GM23338 (cell line): Measurements from ENCODE around the gene ETV3. TPM values are rescaled to one million over a fixed set of nuclear protein-coding genes. Genes with fewer than 3 reads are reported as not detected.
A peak's percentile ranks its signal among the peaks of the same experiment; 100 is the strongest.

Source experiments
- ATAC-seq: fragments of 200-7000 bp; cut with Tn5 transposase; 3 replicates; pipeline ENCODE4 v1.9.1; 2020
- DNase-seq: peaks from one replicate; pipeline ENCODE4 v3.0.0-alpha.2; 2015; ENCODE audit warnings: low spot score
- H2AFZ ChIP-seq: fragments of 200-600 bp; sonication (generic); 2 replicates; pipeline ENCODE4 v1.8.0; 2016; ENCODE audit warnings: antibody characterized with exemption, mild to moderate bottlenecking, moderate library complexity
- H3F3A ChIP-seq: fragments of 200-600 bp; sonication (generic); replicated peaks from 2 replicates; pipeline ENCODE4 v1.8.0; 2017; ENCODE audit warnings: antibody characterized with exemption, mixed run types, low read depth
- H3K27ac ChIP-seq: fragments of 200-600 bp; sonication (generic); 2 replicates; pipeline ENCODE4 v1.6.1; 2016; ENCODE audit warnings: low read depth
- H3K27me3 ChIP-seq: fragments of 200-600 bp; sonication (generic); 2 replicates; pipeline ENCODE4 v1.8.0; 2016; ENCODE audit warnings: mild to moderate bottlenecking, mixed run types, moderate library complexity; ENCODE audit not compliant: insufficient read depth
- H3K36me3 ChIP-seq: fragments of 200-600 bp; sonication (generic); 2 replicates; pipeline ENCODE4 v1.8.0; 2016; ENCODE audit warnings: mild to moderate bottlenecking; ENCODE audit not compliant: insufficient read depth
- H3K4me1 ChIP-seq: fragments of 200-600 bp; sonication (generic); 2 replicates; pipeline ENCODE4 v1.8.0; 2016; ENCODE audit warnings: mild to moderate bottlenecking, moderate library complexity; ENCODE audit not compliant: insufficient read depth
- H3K4me2 ChIP-seq: fragments of 200-600 bp; sonication (generic); 2 replicates; pipeline ENCODE4 v1.7.1; 2017; ENCODE audit warnings: mixed run types
- H3K4me3 ChIP-seq: fragments of 200-600 bp; sonication (generic); 2 replicates; pipeline ENCODE4 v1.6.1; 2016; ENCODE audit warnings: mixed run types
- H3K79me2 ChIP-seq: fragments of 200-600 bp; sonication (generic); replicated peaks from 2 replicates; pipeline ENCODE4 v1.8.0; 2017; ENCODE audit warnings: mild to moderate bottlenecking; ENCODE audit not compliant: insufficient read depth
- H3K9me2 ChIP-seq: fragments of 200-600 bp; sonication (generic); 2 replicates; pipeline ENCODE4 v1.8.0; 2017; ENCODE audit not compliant: insufficient read depth
- H4K20me1 ChIP-seq: fragments of 200-600 bp; sonication (generic); replicated peaks from 2 replicates; pipeline ENCODE4 v1.8.0; 2017; ENCODE audit warnings: mild to moderate bottlenecking; ENCODE audit not compliant: insufficient read depth
- H3K27ac Mint-ChIP-seq: 2 replicates; pipeline ENCODE4 v1.8.0; 2020; ENCODE audit warnings: inconsistent platforms, mild to moderate bottlenecking, moderate library complexity, mixed read lengths
- H3K27me3 Mint-ChIP-seq: 3 replicates; pipeline ENCODE4 v1.8.0; 2022; ENCODE audit warnings: low read depth, mild to moderate bottlenecking, moderate library complexity, mixed read lengths, inconsistent platforms; ENCODE audit not compliant: insufficient read depth, poor library complexity
- H3K36me3 Mint-ChIP-seq: 3 replicates; pipeline ENCODE4 v1.8.0; 2021; ENCODE audit warnings: low read depth, mild to moderate bottlenecking, inconsistent platforms, moderate library complexity, mixed read lengths
- H3K4me1 Mint-ChIP-seq: 3 replicates; pipeline ENCODE4 v1.8.0; 2020; ENCODE audit warnings: mild to moderate bottlenecking, inconsistent platforms, mixed read lengths
- H3K4me3 Mint-ChIP-seq: 3 replicates; pipeline ENCODE4 v1.8.0; 2021; ENCODE audit warnings: moderate library complexity, mild to moderate bottlenecking, inconsistent platforms, mixed read lengths
- H3K9me3 Mint-ChIP-seq: 3 replicates; pipeline ENCODE4 v1.8.0; 2020; ENCODE audit warnings: moderate library complexity, mild to moderate bottlenecking, inconsistent platforms, mixed read lengths
- CREB1 ChIP-seq: fragments of 250-450 bp; sonication (Bioruptor Pico); IDR thresholded peaks from 2 replicates; pipeline ENCODE4 v1.5.0; 2020; ENCODE audit warnings: low read depth, mild to moderate bottlenecking, moderate library complexity
- EZH2 ChIP-seq: fragments of 200-600 bp; sonication (generic); IDR thresholded peaks from one replicate; pipeline ENCODE4 v1.8.0; 2017; ENCODE audit warnings: antibody characterized with exemption, mild to moderate bottlenecking, low read depth; ENCODE audit not compliant: unreplicated experiment
- EZH2phosphoT487 ChIP-seq: fragments of 200-600 bp; sonication (generic); IDR thresholded peaks from one replicate; pipeline ENCODE4 v1.8.1; 2018; ENCODE audit warnings: antibody characterized with exemption; ENCODE audit not compliant: unreplicated experiment
- JUNB ChIP-seq: IDR thresholded peaks from one replicate; pipeline ENCODE4 v1.6.1; 2016; ENCODE audit warnings: antibody characterized with exemption; ENCODE audit not compliant: unreplicated experiment
- NANOG ChIP-seq: IDR thresholded peaks from 2 replicates; pipeline ENCODE4 v1.6.1; 2016; ENCODE audit warnings: antibody characterized with exemption, borderline replicate concordance
- POLR2AphosphoS5 ChIP-seq: IDR thresholded peaks from 2 replicates; pipeline ENCODE4 v1.6.1; 2016; ENCODE audit warnings: antibody characterized with exemption, low read depth
- STAT1 ChIP-seq: IDR thresholded peaks from one replicate; pipeline ENCODE4 v1.6.1; 2016; ENCODE audit warnings: antibody characterized with exemption; ENCODE audit not compliant: unreplicated experiment
- ZNF114 ChIP-seq: fragments of 250-450 bp; sonication (Bioruptor Pico); IDR thresholded peaks from 2 replicates; pipeline ENCODE4 v1.5.0; 2020; ENCODE audit warnings: mild to moderate bottlenecking, moderate library complexity
- ZNF331 ChIP-seq: fragments of 250-450 bp; sonication (Bioruptor Pico); IDR thresholded peaks from 2 replicates; pipeline ENCODE4 v1.5.0; 2020; ENCODE audit warnings: low read depth, mild to moderate bottlenecking, moderate library complexity
- polyA plus RNA-seq: library from polyadenylated mRNA; unstranded; fragments of >200 nt; fragmentation: Nextera tagmentation; extraction: Ambion mirVana; gene quantifications from 2 replicates; pipeline ENCODE4 v1.2.1, GENCODE V29; 2016
- total RNA-seq: library from RNA; depleted of rRNA; stranded (reverse); fragments of >200 nt; shearing (Covaris generic); gene quantifications from 2 replicates; pipeline ENCODE4 v1.2.3, GENCODE V29; 2014
- TF ChIP-seq, protein P1 (sequence below): IDR thresholded peaks from one replicate; pipeline ENCODE4 v1.6.1; 2018; ENCODE audit warnings: antibody characterized with exemption; ENCODE audit not compliant: unreplicated experiment
- TF ChIP-seq, protein P2 (sequence below), 2 experiments: fragments of 200-600 bp in 1 of 2; sonication (generic) in 1 of 2; conservative IDR thresholded peaks; 2 replicates each; pipeline versions ENCODE4 v1.5.1 to v1.6.1; 2016 to 2017; ENCODE audit warnings: antibody characterized with exemption in 2 of 2, low read depth in 2 of 2, mild to moderate bottlenecking in 2 of 2, moderate library complexity in 1 of 2
- TF ChIP-seq, protein P3 (sequence below): IDR thresholded peaks from 2 replicates; pipeline ENCODE4 v1.6.1; 2016; ENCODE audit warnings: antibody characterized with exemption
- TF ChIP-seq, protein P4 (sequence below): fragments of 250-450 bp; sonication (Bioruptor Pico); IDR thresholded peaks from 2 replicates; pipeline ENCODE4 v1.5.0; 2020; ENCODE audit warnings: mild to moderate bottlenecking, moderate library complexity

Gene ETV3
- total and polyA plus RNA-seq, 2 experiments from 2014 or later = 8.1 to 19.6 TPM

DNA sequence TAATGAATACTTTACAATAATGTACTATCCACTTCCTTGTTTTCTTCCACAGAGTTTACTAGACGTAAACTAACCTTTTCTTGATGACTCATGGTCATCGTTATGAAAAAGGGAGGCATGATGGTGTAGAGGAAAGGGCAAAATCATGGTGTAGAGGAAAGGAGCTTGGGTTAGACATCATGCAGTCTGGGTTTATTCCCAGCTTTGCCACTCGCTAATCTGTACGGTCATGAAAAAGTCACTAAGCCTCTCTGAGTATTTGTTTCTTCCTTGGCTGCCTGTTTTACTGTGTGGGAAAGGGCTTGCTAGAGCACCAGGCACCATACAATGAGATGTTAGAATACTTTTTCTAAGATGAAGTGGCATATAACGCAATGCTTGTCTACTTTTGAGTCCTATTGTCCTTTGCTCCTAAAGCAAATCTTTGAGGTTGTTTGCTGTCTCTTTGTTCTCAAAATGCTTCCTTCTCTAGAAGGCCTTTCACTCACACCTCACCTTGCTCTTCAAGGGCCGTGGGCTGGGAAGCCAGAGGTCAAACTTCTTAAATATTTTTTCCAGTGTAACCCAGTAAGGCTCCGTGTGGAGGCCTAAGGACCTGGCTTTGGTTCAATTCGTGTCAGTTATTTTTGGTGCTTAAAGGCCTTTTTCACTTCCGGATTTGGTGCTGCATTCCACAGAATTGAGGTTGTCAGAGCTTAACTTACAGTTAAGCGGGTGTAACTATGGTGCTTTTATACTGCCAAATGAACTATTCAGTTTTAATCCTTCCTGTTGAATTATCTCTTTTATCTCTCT is 9.9 kb upstream of the ETV3 start:
- peaks cover 4% of the 10 kb centered on the region; the same call in 1 of the 3 replicates for H3K4me1 Mint-ChIP-seq
- H3K9me2 ChIP-seq = no peaks in the 10 kb centered on the region; the same call in 1 of the 2 replicates
- no peaks in the 10 kb centered on the region for H4K20me1 ChIP-seq
- no peak overlapping the region for H3K4me2 ChIP-seq
- peaks cover 5% of the 10 kb centered on the region for H3K27me3 Mint-ChIP-seq
- no peaks in the 10 kb centered on the region for H3F3A ChIP-seq
- H3K27ac Mint-ChIP-seq = no peak overlapping the region
- no peaks in the 10 kb centered on the region for H3K36me3 ChIP-seq
- no peaks in the 10 kb centered on the region for H3K9me3 Mint-ChIP-seq
- TF ChIP-seq JUNB (no peak), EZH2 (no peak), ZNF331 (CRISPR knock-in tag) (no peak), POLR2AphosphoS5 (no peak), CREB1 (CRISPR knock-in tag) (no peak), EZH2phosphoT487 (no peak), ZNF114 (no peak), NANOG (no peak), STAT1 (no peak)
- TF ChIP-seq, protein P1, sequence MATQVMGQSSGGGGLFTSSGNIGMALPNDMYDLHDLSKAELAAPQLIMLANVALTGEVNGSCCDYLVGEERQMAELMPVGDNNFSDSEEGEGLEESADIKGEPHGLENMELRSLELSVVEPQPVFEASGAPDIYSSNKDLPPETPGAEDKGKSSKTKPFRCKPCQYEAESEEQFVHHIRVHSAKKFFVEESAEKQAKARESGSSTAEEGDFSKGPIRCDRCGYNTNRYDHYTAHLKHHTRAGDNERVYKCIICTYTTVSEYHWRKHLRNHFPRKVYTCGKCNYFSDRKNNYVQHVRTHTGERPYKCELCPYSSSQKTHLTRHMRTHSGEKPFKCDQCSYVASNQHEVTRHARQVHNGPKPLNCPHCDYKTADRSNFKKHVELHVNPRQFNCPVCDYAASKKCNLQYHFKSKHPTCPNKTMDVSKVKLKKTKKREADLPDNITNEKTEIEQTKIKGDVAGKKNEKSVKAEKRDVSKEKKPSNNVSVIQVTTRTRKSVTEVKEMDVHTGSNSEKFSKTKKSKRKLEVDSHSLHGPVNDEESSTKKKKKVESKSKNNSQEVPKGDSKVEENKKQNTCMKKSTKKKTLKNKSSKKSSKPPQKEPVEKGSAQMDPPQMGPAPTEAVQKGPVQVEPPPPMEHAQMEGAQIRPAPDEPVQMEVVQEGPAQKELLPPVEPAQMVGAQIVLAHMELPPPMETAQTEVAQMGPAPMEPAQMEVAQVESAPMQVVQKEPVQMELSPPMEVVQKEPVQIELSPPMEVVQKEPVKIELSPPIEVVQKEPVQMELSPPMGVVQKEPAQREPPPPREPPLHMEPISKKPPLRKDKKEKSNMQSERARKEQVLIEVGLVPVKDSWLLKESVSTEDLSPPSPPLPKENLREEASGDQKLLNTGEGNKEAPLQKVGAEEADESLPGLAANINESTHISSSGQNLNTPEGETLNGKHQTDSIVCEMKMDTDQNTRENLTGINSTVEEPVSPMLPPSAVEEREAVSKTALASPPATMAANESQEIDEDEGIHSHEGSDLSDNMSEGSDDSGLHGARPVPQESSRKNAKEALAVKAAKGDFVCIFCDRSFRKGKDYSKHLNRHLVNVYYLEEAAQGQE = no peak
- TF ChIP-seq, protein P2, sequence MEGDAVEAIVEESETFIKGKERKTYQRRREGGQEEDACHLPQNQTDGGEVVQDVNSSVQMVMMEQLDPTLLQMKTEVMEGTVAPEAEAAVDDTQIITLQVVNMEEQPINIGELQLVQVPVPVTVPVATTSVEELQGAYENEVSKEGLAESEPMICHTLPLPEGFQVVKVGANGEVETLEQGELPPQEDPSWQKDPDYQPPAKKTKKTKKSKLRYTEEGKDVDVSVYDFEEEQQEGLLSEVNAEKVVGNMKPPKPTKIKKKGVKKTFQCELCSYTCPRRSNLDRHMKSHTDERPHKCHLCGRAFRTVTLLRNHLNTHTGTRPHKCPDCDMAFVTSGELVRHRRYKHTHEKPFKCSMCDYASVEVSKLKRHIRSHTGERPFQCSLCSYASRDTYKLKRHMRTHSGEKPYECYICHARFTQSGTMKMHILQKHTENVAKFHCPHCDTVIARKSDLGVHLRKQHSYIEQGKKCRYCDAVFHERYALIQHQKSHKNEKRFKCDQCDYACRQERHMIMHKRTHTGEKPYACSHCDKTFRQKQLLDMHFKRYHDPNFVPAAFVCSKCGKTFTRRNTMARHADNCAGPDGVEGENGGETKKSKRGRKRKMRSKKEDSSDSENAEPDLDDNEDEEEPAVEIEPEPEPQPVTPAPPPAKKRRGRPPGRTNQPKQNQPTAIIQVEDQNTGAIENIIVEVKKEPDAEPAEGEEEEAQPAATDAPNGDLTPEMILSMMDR (conservative IDR thresholded peaks at IDR 0.05; ENCODE audit: low read depth in 2 of 2) = no peak
- TF ChIP-seq, protein P3, sequence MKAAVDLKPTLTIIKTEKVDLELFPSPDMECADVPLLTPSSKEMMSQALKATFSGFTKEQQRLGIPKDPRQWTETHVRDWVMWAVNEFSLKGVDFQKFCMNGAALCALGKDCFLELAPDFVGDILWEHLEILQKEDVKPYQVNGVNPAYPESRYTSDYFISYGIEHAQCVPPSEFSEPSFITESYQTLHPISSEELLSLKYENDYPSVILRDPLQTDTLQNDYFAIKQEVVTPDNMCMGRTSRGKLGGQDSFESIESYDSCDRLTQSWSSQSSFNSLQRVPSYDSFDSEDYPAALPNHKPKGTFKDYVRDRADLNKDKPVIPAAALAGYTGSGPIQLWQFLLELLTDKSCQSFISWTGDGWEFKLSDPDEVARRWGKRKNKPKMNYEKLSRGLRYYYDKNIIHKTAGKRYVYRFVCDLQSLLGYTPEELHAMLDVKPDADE = no peak
- TF ChIP-seq, protein P4, sequence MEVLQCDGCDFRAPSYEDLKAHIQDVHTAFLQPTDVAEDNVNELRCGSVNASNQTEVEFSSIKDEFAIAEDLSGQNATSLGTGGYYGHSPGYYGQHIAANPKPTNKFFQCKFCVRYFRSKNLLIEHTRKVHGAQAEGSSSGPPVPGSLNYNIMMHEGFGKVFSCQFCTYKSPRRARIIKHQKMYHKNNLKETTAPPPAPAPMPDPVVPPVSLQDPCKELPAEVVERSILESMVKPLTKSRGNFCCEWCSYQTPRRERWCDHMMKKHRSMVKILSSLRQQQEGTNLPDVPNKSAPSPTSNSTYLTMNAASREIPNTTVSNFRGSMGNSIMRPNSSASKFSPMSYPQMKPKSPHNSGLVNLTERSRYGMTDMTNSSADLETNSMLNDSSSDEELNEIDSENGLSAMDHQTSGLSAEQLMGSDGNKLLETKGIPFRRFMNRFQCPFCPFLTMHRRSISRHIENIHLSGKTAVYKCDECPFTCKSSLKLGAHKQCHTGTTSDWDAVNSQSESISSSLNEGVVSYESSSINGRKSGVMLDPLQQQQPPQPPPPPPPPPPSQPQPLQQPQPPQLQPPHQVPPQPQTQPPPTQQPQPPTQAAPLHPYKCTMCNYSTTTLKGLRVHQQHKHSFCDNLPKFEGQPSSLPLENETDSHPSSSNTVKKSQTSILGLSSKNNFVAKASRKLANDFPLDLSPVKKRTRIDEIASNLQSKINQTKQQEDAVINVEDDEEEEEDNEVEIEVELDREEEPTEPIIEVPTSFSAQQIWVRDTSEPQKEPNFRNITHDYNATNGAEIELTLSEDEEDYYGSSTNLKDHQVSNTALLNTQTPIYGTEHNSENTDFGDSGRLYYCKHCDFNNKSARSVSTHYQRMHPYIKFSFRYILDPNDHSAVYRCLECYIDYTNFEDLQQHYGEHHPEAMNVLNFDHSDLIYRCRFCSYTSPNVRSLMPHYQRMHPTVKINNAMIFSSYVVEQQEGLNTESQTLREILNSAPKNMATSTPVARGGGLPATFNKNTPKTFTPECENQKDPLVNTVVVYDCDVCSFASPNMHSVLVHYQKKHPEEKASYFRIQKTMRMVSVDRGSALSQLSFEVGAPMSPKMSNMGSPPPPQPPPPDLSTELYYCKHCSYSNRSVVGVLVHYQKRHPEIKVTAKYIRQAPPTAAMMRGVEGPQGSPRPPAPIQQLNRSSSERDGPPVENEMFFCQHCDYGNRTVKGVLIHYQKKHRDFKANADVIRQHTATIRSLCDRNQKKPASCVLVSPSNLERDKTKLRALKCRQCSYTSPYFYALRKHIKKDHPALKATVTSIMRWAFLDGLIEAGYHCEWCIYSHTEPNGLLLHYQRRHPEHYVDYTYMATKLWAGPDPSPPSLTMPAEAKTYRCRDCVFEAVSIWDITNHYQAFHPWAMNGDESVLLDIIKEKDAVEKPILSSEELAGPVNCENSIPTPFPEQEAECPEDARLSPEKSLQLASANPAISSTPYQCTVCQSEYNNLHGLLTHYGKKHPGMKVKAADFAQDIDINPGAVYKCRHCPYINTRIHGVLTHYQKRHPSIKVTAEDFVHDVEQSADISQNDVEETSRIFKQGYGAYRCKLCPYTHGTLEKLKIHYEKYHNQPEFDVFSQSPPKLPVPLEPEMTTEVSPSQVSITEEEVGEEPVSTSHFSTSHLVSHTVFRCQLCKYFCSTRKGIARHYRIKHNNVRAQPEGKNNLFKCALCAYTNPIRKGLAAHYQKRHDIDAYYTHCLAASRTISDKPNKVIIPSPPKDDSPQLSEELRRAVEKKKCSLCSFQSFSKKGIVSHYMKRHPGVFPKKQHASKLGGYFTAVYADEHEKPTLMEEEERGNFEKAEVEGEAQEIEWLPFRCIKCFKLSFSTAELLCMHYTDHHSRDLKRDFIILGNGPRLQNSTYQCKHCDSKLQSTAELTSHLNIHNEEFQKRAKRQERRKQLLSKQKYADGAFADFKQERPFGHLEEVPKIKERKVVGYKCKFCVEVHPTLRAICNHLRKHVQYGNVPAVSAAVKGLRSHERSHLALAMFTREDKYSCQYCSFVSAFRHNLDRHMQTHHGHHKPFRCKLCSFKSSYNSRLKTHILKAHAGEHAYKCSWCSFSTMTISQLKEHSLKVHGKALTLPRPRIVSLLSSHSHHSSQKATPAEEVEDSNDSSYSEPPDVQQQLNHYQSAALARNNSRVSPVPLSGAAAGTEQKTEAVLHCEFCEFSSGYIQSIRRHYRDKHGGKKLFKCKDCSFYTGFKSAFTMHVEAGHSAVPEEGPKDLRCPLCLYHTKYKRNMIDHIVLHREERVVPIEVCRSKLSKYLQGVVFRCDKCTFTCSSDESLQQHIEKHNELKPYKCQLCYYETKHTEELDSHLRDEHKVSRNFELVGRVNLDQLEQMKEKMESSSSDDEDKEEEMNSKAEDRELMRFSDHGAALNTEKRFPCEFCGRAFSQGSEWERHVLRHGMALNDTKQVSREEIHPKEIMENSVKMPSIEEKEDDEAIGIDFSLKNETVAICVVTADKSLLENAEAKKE (CRISPR knock-in tag) = no peak
- no peak for ATAC-seq
- H3K27ac ChIP-seq = no peak overlapping the region
- H3K4me1 ChIP-seq = no peaks in the 10 kb centered on the region
- no peak overlapping the region for H3K4me3 Mint-ChIP-seq
- H3K36me3 Mint-ChIP-seq = no peaks in the 10 kb centered on the region
- H3K79me2 ChIP-seq = no peaks in the 10 kb centered on the region
- H3K4me3 ChIP-seq = no peak overlapping the region
- no peaks in the 10 kb centered on the region for H3K27me3 ChIP-seq
- H2AFZ ChIP-seq = peak overlapping the region; percentile 83
- no peak for DNase-seq
